Fibroblast of lung (primary cell): ENCODE data around the gene HOXC11. TPM values are rescaled to one million over a fixed set of nuclear protein-coding genes. Genes with fewer than 3 reads are reported as not detected.

Source experiments
- DNase-seq, 2 donors: peaks; one replicate each; pipeline versions ENCODE4 v3.0.0 to v3.0.0-alpha.2; 2010; ENCODE audit warnings: low read depth in 2 of 2
- H2AFZ ChIP-seq: 2 replicates; pipeline ENCODE4 v1.5.1; 2012; ENCODE audit warnings: low read length, control low read depth, inconsistent platforms
- H3K27ac ChIP-seq: 2 replicates; pipeline ENCODE4 v1.5.1; 2011; ENCODE audit warnings: low read length, control low read depth; ENCODE audit not compliant: insufficient read depth
- H3K27me3 ChIP-seq: 2 replicates; pipeline ENCODE4 v1.5.1; 2011; ENCODE audit warnings: mild to moderate bottlenecking, low read length; ENCODE audit not compliant: control insufficient read depth, insufficient read depth
- H3K36me3 ChIP-seq: 2 replicates; pipeline ENCODE4 v1.5.1; 2011; ENCODE audit warnings: low read length; ENCODE audit not compliant: control insufficient read depth, insufficient read depth
- H3K4me1 ChIP-seq: 2 replicates; pipeline ENCODE4 v1.5.1; 2011; ENCODE audit warnings: low read length; ENCODE audit not compliant: control insufficient read depth, insufficient read depth; ENCODE audit errors: extremely low read depth
- H3K4me2 ChIP-seq: 2 replicates; pipeline ENCODE4 v1.5.1; 2011; ENCODE audit warnings: low read length, control low read depth; ENCODE audit not compliant: insufficient read depth; ENCODE audit errors: extremely low read depth
- H3K4me3 ChIP-seq, 4 experiments: fragments of 200-600 bp in 1 of 4; sonication (generic) in 1 of 4; replicated peaks in 1 of 4; 2 replicates each; pipeline ENCODE4 v1.5.1; 2011 to 2016; ENCODE audit warnings: low read length in 4 of 4, low read depth in 3 of 4, mild to moderate bottlenecking in 3 of 4, control low read depth in 2 of 4, inconsistent platforms in 1 of 4, mixed read lengths in 1 of 4; ENCODE audit not compliant: insufficient read depth in 1 of 4; ENCODE audit errors: control extremely low read depth in 1 of 4
- H3K79me2 ChIP-seq: 2 replicates; pipeline ENCODE4 v1.5.1; 2012; ENCODE audit warnings: mild to moderate bottlenecking, low read length, inconsistent platforms; ENCODE audit not compliant: control insufficient read depth, insufficient read depth
- H3K9ac ChIP-seq: 2 replicates; pipeline ENCODE4 v1.5.1; 2011; ENCODE audit warnings: mild to moderate bottlenecking, low read length, control low read depth; ENCODE audit not compliant: insufficient read depth
- H3K9me3 ChIP-seq: 2 replicates; pipeline ENCODE4 v1.5.1; 2012; ENCODE audit warnings: low read depth, low read length; ENCODE audit not compliant: control insufficient read depth, insufficient read depth
- H4K20me1 ChIP-seq: 2 replicates; pipeline ENCODE4 v1.5.1; 2011; ENCODE audit warnings: low read length; ENCODE audit not compliant: control insufficient read depth, insufficient read depth; ENCODE audit errors: extremely low read depth
- EZH2 ChIP-seq: IDR thresholded peaks from 2 replicates; pipeline ENCODE4 v1.5.1; 2012; ENCODE audit warnings: low read length, control low read depth, mild to moderate bottlenecking; ENCODE audit errors: missing control alignments
- polyA plus RNA-seq, 2 donors: library from polyadenylated mRNA; depleted of rRNA in 1 of 2; stranded (reverse) in 1 of 2; unstranded in 1 of 2; fragments of >200 nt; gene quantifications; 2 replicates each; pipeline ENCODE4 v1.2.1, GENCODE V29; 2011 to 2012; ENCODE audit warnings: missing spikeins in 1 of 2
- total RNA-seq: library from RNA; depleted of rRNA; stranded (reverse); fragments of >200 nt; gene quantifications from 2 replicates; pipeline ENCODE4 v1.2.1, GENCODE V29; 2014
- TF ChIP-seq, protein P1 (sequence below), 2 donors: IDR thresholded peaks in 1 of 2; conservative IDR thresholded peaks in 1 of 2; 1 replicate in 1 of 2; 2 replicates in 1 of 2; pipeline ENCODE4 v1.5.1; 2011 to 2012; ENCODE audit warnings: low read length in 2 of 2, control low read depth in 1 of 2, inconsistent platforms in 1 of 2, low read depth in 1 of 2, mild to moderate bottlenecking in 1 of 2

Gene HOXC11
- total and polyA plus RNA-seq, 2 donors (not counting 1 experiment from before 2014, with no cell fraction given) = not detected

DNA sequence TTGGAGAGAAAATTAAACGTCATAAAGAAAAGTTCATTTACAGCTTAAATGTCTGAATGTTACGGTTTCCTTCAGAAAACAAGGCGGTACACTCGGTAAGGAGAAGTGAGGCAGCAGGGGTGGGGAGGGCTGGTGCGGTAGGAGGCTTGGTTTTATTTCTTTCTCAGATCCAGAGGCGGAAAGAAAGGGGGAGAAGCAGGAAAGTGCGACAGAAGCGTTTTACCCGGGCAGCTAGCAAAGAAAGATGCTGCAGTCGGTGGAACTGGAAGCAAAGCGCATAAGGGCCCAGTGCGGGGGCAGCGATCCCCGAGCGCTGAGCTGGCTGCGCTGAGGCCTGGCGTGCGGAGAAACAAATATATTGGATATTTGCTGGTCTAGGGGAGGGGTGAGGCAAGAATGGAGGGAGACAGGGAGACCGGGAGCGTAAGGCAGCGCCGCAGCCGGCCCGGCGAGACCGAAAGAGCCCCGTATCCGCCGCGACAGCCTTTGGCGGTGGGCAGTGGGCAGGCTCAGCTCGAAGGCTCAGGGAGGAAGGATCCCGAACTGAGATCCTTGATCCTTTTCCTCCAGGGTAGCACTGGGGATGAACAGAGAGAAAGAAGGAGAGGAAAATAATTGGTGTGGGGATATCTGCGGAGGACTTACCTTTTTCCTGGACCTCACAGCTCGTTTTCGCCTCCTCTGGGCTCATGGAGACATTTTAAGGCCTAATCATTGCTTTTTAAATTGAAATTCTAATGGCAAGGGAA lies 6.4 kb upstream of the HOXC11 start:
- H3K27ac ChIP-seq = no peak overlapping the region
- TF ChIP-seq, protein P1, sequence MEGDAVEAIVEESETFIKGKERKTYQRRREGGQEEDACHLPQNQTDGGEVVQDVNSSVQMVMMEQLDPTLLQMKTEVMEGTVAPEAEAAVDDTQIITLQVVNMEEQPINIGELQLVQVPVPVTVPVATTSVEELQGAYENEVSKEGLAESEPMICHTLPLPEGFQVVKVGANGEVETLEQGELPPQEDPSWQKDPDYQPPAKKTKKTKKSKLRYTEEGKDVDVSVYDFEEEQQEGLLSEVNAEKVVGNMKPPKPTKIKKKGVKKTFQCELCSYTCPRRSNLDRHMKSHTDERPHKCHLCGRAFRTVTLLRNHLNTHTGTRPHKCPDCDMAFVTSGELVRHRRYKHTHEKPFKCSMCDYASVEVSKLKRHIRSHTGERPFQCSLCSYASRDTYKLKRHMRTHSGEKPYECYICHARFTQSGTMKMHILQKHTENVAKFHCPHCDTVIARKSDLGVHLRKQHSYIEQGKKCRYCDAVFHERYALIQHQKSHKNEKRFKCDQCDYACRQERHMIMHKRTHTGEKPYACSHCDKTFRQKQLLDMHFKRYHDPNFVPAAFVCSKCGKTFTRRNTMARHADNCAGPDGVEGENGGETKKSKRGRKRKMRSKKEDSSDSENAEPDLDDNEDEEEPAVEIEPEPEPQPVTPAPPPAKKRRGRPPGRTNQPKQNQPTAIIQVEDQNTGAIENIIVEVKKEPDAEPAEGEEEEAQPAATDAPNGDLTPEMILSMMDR (conservative IDR thresholded peaks at IDR 0.05 in 1 of 2, IDR thresholded peaks at IDR 0.05 in 1 of 2; ENCODE audit: low read depth in 1 of 2, low read length in 2 of 2) = no peak
- TF ChIP-seq EZH2 = peak; percentile 96

DNA sequence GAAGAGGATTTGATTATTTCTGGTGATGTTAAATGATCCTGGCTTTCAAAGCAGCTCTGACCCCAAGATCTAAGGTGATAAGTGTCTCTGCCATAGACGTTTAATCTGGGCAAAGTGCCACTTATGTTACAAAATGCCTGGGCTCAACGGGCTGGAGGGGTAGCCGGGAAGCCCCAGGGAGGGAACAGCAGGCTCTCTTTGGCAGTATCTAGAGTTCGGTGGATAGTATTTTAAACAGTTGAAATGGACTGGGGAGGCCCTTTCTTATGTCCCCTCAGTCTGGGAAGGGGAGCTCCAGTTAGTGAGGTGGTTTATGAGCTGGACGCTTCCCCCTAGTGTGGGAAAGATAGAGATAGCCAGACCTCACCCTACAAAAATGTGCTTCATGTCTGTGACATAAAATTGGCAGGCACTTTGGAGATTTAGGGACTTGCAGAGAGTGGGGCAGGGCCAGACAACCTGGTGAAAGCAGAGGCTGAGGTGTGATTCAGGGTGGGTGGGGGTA lies 5.5 kb upstream of the HOXC11 start:
- Histone ChIP-seq H3K9ac (no peak overlapping the region), H3K4me3 (no peak overlapping the region), H3K79me2 (no peaks in the 10 kb centered on the region), H3K9me3 (no peaks in the 10 kb centered on the region), H4K20me1 (no peaks in the 10 kb centered on the region), H3K4me1 (no peaks in the 10 kb centered on the region), H3K4me2 (no peak overlapping the region), H3K27me3 (peaks cover 95% of the 10 kb centered on the region), H3K27ac (no peak overlapping the region), H3K36me3 (no peaks in the 10 kb centered on the region), H2AFZ (no peak overlapping the region)
- DNase-seq = no peak
- TF ChIP-seq, protein P1 (conservative IDR thresholded peaks at IDR 0.05 in 1 of 2, IDR thresholded peaks at IDR 0.05 in 1 of 2; ENCODE audit: low read depth in 1 of 2, low read length in 2 of 2) = no peak
- TF ChIP-seq EZH2 = no peak

More for the DNA sequence above, 6.4 kb upstream of the HOXC11 start:
- no peaks in the 10 kb centered on the region for H3K36me3 ChIP-seq
- DNase-seq = no peak
- peaks cover 93% of the 10 kb centered on the region for H3K27me3 ChIP-seq
- no peaks in the 10 kb centered on the region for H4K20me1 ChIP-seq
- no peak overlapping the region for H3K4me3 ChIP-seq
- H3K9me3 ChIP-seq = no peaks in the 10 kb centered on the region
- H3K4me1 ChIP-seq = no peaks in the 10 kb centered on the region
- H3K4me2 ChIP-seq = no peak overlapping the region
- no peaks in the 10 kb centered on the region for H3K79me2 ChIP-seq
- H2AFZ ChIP-seq = no peak overlapping the region
- no peak overlapping the region for H3K9ac ChIP-seq

DNA sequence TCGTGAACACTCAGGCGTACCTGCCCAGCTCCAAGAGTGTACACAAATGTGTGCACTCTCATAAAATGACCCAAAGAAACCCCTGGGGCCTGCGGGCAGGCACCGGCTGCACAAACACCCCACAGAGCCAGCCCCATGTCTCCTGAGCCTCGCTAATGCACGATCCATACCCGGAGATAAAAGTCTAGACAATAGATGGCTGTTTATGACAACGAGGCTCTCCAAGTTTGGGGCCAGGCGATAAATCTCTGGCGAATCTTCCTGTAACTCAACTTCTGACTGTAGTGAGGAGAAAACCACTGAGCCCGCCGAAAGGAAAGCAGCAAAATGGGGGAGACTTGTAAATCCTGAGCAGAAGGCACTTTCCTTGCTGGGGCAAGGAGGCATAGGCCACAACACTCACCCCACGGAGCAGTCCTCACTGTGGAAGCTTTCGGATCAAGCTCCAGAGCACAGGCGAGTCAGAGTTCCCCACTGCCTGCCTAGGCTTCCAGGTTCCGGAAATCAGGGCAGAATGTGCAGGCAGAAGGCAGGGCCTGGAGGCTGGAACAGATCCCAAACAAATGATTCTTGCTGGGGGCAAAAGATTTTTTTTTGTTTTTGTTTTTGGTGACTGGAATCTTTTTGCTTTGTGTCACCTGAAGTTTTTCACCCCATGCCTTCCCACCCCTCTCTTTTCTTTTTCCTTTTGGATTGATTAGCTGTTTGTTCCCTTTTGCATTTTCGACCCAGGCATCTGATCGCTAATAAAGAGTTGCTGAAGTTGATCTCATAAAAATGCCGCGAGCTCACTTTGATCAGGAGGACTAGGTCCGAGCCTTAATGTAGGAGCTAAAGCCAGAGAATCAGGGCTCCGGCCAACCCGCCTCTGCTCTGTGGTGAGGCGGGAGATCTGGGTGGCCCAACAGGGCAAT lies 4.5 kb upstream of the HOXC11 start:
- Histone ChIP-seq H3K27ac (no peak overlapping the region), H4K20me1 (no peaks in the 10 kb centered on the region), H3K27me3 (peaks cover 96% of the 10 kb centered on the region), H3K4me3 (no peak overlapping the region), H2AFZ (no peak overlapping the region), H3K4me2 (no peak overlapping the region), H3K79me2 (no peaks in the 10 kb centered on the region), H3K4me1 (no peaks in the 10 kb centered on the region), H3K9me3 (no peaks in the 10 kb centered on the region), H3K36me3 (no peaks in the 10 kb centered on the region), H3K9ac (no peak overlapping the region)
- TF ChIP-seq, protein P1 (conservative IDR thresholded peaks at IDR 0.05 in 1 of 2, IDR thresholded peaks at IDR 0.05 in 1 of 2; ENCODE audit: low read depth in 1 of 2, low read length in 2 of 2) = no peak
- TF ChIP-seq EZH2 = peak; percentile 55
- no peak for DNase-seq
